Stomach (tissue), 4 donors: Measurements from ENCODE around the gene DRG2.

Experiments used
- EP300 ChIP-seq: sonication (generic); formaldehyde crosslinking; IDR thresholded peaks from one replicate; pipeline ENCODE4 v1.6.1; 2017; ENCODE audit warnings: antibody characterized with exemption
- POLR2A ChIP-seq, 4 donors: fragments of 450-650 bp; IDR thresholded peaks; one replicate each; pipeline ENCODE4 v1.6.1; 2016; ENCODE audit warnings: antibody characterized with exemption in 4 of 4, control low read depth in 2 of 4, mild to moderate bottlenecking in 1 of 4, moderate library complexity in 1 of 4
- TF ChIP-seq, protein P1 (sequence below), 7 experiments: fragments of 450-650 bp in 4 of 7; fragments of 200-600 bp in 3 of 7; sonication (generic) in 3 of 7; IDR thresholded peaks; one replicate each; pipeline ENCODE4 v1.5.1; 2016 to 2019; ENCODE audit warnings: antibody characterized with exemption in 7 of 7, control low read depth in 2 of 7, mild to moderate bottlenecking in 1 of 7

GRCh38 chr17:18094409-18094807, 6.7 kb downstream of the DRG2 start:
- TF ChIP-seq, protein P1, sequence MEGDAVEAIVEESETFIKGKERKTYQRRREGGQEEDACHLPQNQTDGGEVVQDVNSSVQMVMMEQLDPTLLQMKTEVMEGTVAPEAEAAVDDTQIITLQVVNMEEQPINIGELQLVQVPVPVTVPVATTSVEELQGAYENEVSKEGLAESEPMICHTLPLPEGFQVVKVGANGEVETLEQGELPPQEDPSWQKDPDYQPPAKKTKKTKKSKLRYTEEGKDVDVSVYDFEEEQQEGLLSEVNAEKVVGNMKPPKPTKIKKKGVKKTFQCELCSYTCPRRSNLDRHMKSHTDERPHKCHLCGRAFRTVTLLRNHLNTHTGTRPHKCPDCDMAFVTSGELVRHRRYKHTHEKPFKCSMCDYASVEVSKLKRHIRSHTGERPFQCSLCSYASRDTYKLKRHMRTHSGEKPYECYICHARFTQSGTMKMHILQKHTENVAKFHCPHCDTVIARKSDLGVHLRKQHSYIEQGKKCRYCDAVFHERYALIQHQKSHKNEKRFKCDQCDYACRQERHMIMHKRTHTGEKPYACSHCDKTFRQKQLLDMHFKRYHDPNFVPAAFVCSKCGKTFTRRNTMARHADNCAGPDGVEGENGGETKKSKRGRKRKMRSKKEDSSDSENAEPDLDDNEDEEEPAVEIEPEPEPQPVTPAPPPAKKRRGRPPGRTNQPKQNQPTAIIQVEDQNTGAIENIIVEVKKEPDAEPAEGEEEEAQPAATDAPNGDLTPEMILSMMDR (IDR thresholded peaks at IDR 0.05), result no peak
- TF ChIP-seq POLR2A (IDR thresholded peaks at IDR 0.05), result no peak
- no peak for TF ChIP-seq EP300
